H9 (cell line): Measurements from ENCODE around the gene TMEM30B. TPM values are rescaled to one million over a fixed set of nuclear protein-coding genes. Genes with fewer than 3 reads are reported as not detected.

Experiments
- DNase-seq: peaks from one replicate; pipeline ENCODE4 v3.0.0-alpha.2; 2017
- H2AFZ ChIP-seq: one replicate; pipeline ENCODE4 v1.6.1; 2013; ENCODE audit warnings: mild to moderate bottlenecking, low read length, control low read depth, moderate library complexity
- H2AK5ac ChIP-seq: 2 replicates; pipeline ENCODE4 v1.6.1; 2013; ENCODE audit warnings: low read length, control low read depth, mixed read lengths; ENCODE audit not compliant: insufficient read length
- H2BK120ac ChIP-seq: one replicate; pipeline ENCODE4 v1.6.1; 2013; ENCODE audit warnings: low read depth, mild to moderate bottlenecking, low read length, control low read depth, inconsistent platforms; ENCODE audit not compliant: poor library complexity, severe bottlenecking
- H2BK12ac ChIP-seq: 2 replicates; pipeline ENCODE4 v1.6.1; 2013; ENCODE audit warnings: low read length, control low read depth, mixed read lengths, low read depth; ENCODE audit not compliant: insufficient read length
- H2BK15ac ChIP-seq: 2 replicates; pipeline ENCODE4 v1.6.1; 2013; ENCODE audit warnings: low read depth, low read length, control low read depth
- H2BK20ac ChIP-seq: one replicate; pipeline ENCODE4 v1.6.1; 2013; ENCODE audit warnings: low read depth, mild to moderate bottlenecking, low read length, control low read depth, inconsistent platforms; ENCODE audit not compliant: poor library complexity, severe bottlenecking
- H2BK5ac ChIP-seq: 2 replicates; pipeline ENCODE4 v1.6.1; 2013; ENCODE audit warnings: low read length, control low read depth, mixed read lengths; ENCODE audit not compliant: insufficient read length
- H3K14ac ChIP-seq: 2 replicates; pipeline ENCODE4 v1.6.1; 2013; ENCODE audit warnings: low read length, control low read depth; ENCODE audit not compliant: insufficient read depth
- H3K18ac ChIP-seq: 2 replicates; pipeline ENCODE4 v1.6.1; 2013; ENCODE audit warnings: low read depth, mild to moderate bottlenecking, mixed read lengths, low read length, control low read depth; ENCODE audit not compliant: insufficient read length
- H3K23ac ChIP-seq: 2 replicates; pipeline ENCODE4 v1.6.1; 2013; ENCODE audit warnings: low read length, control low read depth, mixed read lengths, low read depth; ENCODE audit not compliant: insufficient read length
- H3K23me2 ChIP-seq: 2 replicates; pipeline ENCODE4 v1.6.1; 2013; ENCODE audit warnings: low read depth, mild to moderate bottlenecking, mixed read lengths, low read length, control low read depth; ENCODE audit not compliant: insufficient read length, poor library complexity, severe bottlenecking
- H3K27ac ChIP-seq: 2 replicates; pipeline ENCODE4 v1.5.1; 2013; ENCODE audit warnings: low read length, control low read depth, mixed read lengths, low read depth; ENCODE audit not compliant: insufficient read length
- H3K27me3 ChIP-seq: 2 replicates; pipeline ENCODE4 v1.6.1; 2013; ENCODE audit warnings: low read length, control low read depth, inconsistent platforms; ENCODE audit not compliant: insufficient read depth
- H3K4ac ChIP-seq: 2 replicates; pipeline ENCODE4 v1.6.1; 2013; ENCODE audit warnings: low read depth, mild to moderate bottlenecking, control low read depth, inconsistent platforms, low read length, moderate library complexity
- H3K4me1 ChIP-seq: 2 replicates; pipeline ENCODE4 v1.6.1; 2013; ENCODE audit warnings: low read length, control low read depth, inconsistent platforms; ENCODE audit not compliant: insufficient read depth
- H3K4me2 ChIP-seq: 2 replicates; pipeline ENCODE4 v1.6.1; 2013; ENCODE audit warnings: low read length, control low read depth, mixed read lengths; ENCODE audit not compliant: insufficient read length, insufficient read depth
- H3K56ac ChIP-seq: 2 replicates; pipeline ENCODE4 v1.6.1; 2013; ENCODE audit warnings: low read depth, mild to moderate bottlenecking, mixed read lengths, low read length, control low read depth; ENCODE audit not compliant: insufficient read length
- H3K79me1 ChIP-seq: 2 replicates; pipeline ENCODE4 v1.6.1; 2013; ENCODE audit warnings: low read depth, mild to moderate bottlenecking, moderate library complexity, low read length, control low read depth, inconsistent platforms; ENCODE audit not compliant: insufficient read depth, poor library complexity, severe bottlenecking
- H3K79me2 ChIP-seq: 2 replicates; pipeline ENCODE4 v1.6.1; 2013; ENCODE audit warnings: low read length, control low read depth, inconsistent platforms; ENCODE audit not compliant: insufficient read depth
- H3K9ac ChIP-seq: 2 replicates; pipeline ENCODE4 v1.6.1; 2013; ENCODE audit warnings: low read length, control low read depth, mixed read lengths; ENCODE audit not compliant: insufficient read length; ENCODE audit errors: extremely low read depth
- H3K9me3 ChIP-seq: one replicate; pipeline ENCODE4 v1.6.1; 2013; ENCODE audit warnings: low read depth, low read length, inconsistent platforms; ENCODE audit not compliant: control insufficient read depth
- H3T11ph ChIP-seq: one replicate; pipeline ENCODE4 v1.6.1; 2013; ENCODE audit warnings: mild to moderate bottlenecking, low read length, control low read depth, inconsistent platforms
- H4K20me1 ChIP-seq: one replicate; pipeline ENCODE4 v1.6.1; 2013; ENCODE audit not compliant: control insufficient read depth, insufficient read length, insufficient read depth
- H4K5ac ChIP-seq: 2 replicates; pipeline ENCODE4 v1.6.1; 2013; ENCODE audit warnings: low read depth, mild to moderate bottlenecking, mixed read lengths, low read length, control low read depth; ENCODE audit not compliant: insufficient read length
- H4K8ac ChIP-seq: replicated peaks from 2 replicates; pipeline ENCODE4 v1.6.1; 2013; ENCODE audit warnings: low read length, control low read depth, mixed read lengths, low read depth; ENCODE audit not compliant: insufficient read length
- H4K91ac ChIP-seq: 2 replicates; pipeline ENCODE4 v1.6.1; 2013; ENCODE audit warnings: low read depth, mild to moderate bottlenecking, moderate library complexity, mixed read lengths, low read length, control low read depth; ENCODE audit not compliant: insufficient read length
- H3K27ac Mint-ChIP-seq, 3 experiments: 2 replicates in 2 of 3; 3 replicates in 1 of 3; pipeline ENCODE4 v1.8.0; 2020 to 2021; ENCODE audit warnings: mixed read lengths in 3 of 3, mild to moderate bottlenecking in 1 of 3, moderate library complexity in 1 of 3
- H3K27me3 Mint-ChIP-seq: 2 replicates; pipeline ENCODE4 v1.8.0; 2021; ENCODE audit warnings: low read depth, mild to moderate bottlenecking, moderate library complexity, mixed read lengths
- H3K36me3 Mint-ChIP-seq, 3 experiments: 2 replicates in 2 of 3; 3 replicates in 1 of 3; pipeline ENCODE4 v1.8.0; 2020 to 2021; ENCODE audit warnings: low read depth in 3 of 3, mixed read lengths in 3 of 3; ENCODE audit not compliant: insufficient read depth in 1 of 3
- H3K4me1 Mint-ChIP-seq, 2 experiments: 2 replicates each; pipeline ENCODE4 v1.8.0; 2020; ENCODE audit warnings: mixed read lengths in 2 of 2
- H3K4me3 Mint-ChIP-seq, 2 experiments: 2 replicates in 1 of 2; 3 replicates in 1 of 2; pipeline ENCODE4 v1.8.0; 2020 to 2021; ENCODE audit warnings: mild to moderate bottlenecking in 2 of 2, mixed read lengths in 2 of 2, moderate library complexity in 1 of 2
- H3K9me3 Mint-ChIP-seq, 2 experiments: 2 replicates in 1 of 2; 3 replicates in 1 of 2; pipeline ENCODE4 v1.8.0; 2020; ENCODE audit warnings: mild to moderate bottlenecking in 2 of 2, mixed read lengths in 2 of 2, moderate library complexity in 1 of 2
- WGBS: extraction: QIAGEN DNeasy Blood & Tissue Kit; methylation state at CpG from one replicate; pipeline ENCODE4 v1.1.7; 2013; ENCODE audit warnings: missing lambda C conversion rate, low lambda C conversion rate, mixed read lengths; ENCODE audit not compliant: insufficient read length; ENCODE audit errors: extremely low coverage; 5-methylcytosine and 5-hydroxymethylcytosine counted together
- total RNA-seq: library from RNA; stranded (reverse); gene quantifications from 2 replicates; pipeline ENCODE4 v1.2.1, GENCODE V29; 2021
- TF ChIP-seq, protein P1 (sequence below): fragments of 200-600 bp; sonication (generic); conservative IDR thresholded peaks from 3 replicates; pipeline ENCODE4 v1.8.0; 2021; ENCODE audit warnings: antibody characterized with exemption, mild to moderate bottlenecking

TMEM30B gene
- total RNA-seq, 1 experiment from 2014 or later, result 12.2 TPM

DNA sequence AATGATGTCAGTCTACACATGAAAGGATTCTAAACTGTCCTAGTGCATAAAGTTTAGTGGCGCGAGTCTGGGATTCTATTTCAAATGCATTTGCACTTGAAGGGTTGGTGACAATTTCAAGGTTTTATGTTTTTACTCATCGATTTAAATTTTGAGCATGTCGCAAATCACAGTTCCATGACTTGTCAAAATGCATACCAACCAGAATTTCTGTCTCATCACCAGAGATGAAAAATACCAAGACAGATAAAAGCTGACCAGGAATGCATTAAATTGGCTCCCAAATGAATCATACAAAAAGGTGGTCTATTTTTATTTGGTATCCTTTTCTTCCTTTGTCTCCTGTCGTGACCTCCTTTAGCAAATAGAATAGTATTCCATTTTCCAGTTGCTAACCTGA is 25.2 kb downstream of the TMEM30B start:
- peaks cover 2% of the 10 kb centered on the region; the same call in 1 of the 2 replicates for H3K27me3 ChIP-seq
- no peak overlapping the region for H3K14ac ChIP-seq
- no peak overlapping the region for H3K23ac ChIP-seq
- H3K27ac ChIP-seq, result no peak overlapping the region
- H3K79me1 ChIP-seq, result no peaks in the 10 kb centered on the region
- no peak overlapping the region for H2AK5ac ChIP-seq
- no peak overlapping the region for H2BK5ac ChIP-seq
- Mint-ChIP-seq H3K27me3 (peaks cover 50% of the 10 kb centered on the region), H3K4me1 (peaks cover 17 to 19% of the 10 kb centered on the region in 2 experiments), H3K36me3 (no peaks in the 10 kb centered on the region), H3K27ac (no peak overlapping the region), H3K9me3 (no peaks in the 10 kb centered on the region), H3K4me3 (no peak overlapping the region)
- TF ChIP-seq, protein P1, sequence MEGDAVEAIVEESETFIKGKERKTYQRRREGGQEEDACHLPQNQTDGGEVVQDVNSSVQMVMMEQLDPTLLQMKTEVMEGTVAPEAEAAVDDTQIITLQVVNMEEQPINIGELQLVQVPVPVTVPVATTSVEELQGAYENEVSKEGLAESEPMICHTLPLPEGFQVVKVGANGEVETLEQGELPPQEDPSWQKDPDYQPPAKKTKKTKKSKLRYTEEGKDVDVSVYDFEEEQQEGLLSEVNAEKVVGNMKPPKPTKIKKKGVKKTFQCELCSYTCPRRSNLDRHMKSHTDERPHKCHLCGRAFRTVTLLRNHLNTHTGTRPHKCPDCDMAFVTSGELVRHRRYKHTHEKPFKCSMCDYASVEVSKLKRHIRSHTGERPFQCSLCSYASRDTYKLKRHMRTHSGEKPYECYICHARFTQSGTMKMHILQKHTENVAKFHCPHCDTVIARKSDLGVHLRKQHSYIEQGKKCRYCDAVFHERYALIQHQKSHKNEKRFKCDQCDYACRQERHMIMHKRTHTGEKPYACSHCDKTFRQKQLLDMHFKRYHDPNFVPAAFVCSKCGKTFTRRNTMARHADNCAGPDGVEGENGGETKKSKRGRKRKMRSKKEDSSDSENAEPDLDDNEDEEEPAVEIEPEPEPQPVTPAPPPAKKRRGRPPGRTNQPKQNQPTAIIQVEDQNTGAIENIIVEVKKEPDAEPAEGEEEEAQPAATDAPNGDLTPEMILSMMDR, result no peak
- no peaks in the 10 kb centered on the region for H3K23me2 ChIP-seq
- H3K18ac ChIP-seq, result no peak overlapping the region
- H4K20me1 ChIP-seq, result no peaks in the 10 kb centered on the region
- H3K4ac ChIP-seq, result no peak overlapping the region
- no peak overlapping the region for H3K56ac ChIP-seq
- no peak overlapping the region for H2BK12ac ChIP-seq
- no peaks in the 10 kb centered on the region for H3K9me3 ChIP-seq
- no peak overlapping the region for H4K5ac ChIP-seq
- H2BK120ac ChIP-seq, result no peak overlapping the region
- H4K8ac ChIP-seq, result no peak overlapping the region
- H2AFZ ChIP-seq, result no peak overlapping the region
- H3K9ac ChIP-seq, result no peak overlapping the region
- H4K91ac ChIP-seq, result no peak overlapping the region
- H3T11ph ChIP-seq, result no peak overlapping the region
- no peak for DNase-seq
- H2BK15ac ChIP-seq, result no peak overlapping the region
- H3K4me1 ChIP-seq, result no peaks in the 10 kb centered on the region; the same call in 1 of the 2 replicates
- H3K4me2 ChIP-seq, result no peak overlapping the region
- WGBS, result no CpG with 5 or more reads among the region's 5 CpGs
- no peaks in the 10 kb centered on the region for H3K79me2 ChIP-seq
- H2BK20ac ChIP-seq, result no peak overlapping the region
